DMS 273 (cell line): Measurements from ENCODE around the gene MYOZ3.

ENCODE experiments used
- DNase-seq: peaks from one replicate; lab custom pipeline; 2025; ENCODE audit not compliant: unreplicated experiment; lab: John Stamatoyannopoulos, UW

MYOZ3 gene, protein sequence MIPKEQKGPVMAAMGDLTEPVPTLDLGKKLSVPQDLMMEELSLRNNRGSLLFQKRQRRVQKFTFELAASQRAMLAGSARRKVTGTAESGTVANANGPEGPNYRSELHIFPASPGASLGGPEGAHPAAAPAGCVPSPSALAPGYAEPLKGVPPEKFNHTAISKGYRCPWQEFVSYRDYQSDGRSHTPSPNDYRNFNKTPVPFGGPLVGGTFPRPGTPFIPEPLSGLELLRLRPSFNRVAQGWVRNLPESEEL

GRCh38 chr5:150661086-150661485 lies at the start of gene MYOZ3:
Gene MYOZ3 (plus strand): TSS chr5:150661251. CDS start chr5:150662942, 1,691 bp downstream.
- DNase-seq: no peak

DNA sequence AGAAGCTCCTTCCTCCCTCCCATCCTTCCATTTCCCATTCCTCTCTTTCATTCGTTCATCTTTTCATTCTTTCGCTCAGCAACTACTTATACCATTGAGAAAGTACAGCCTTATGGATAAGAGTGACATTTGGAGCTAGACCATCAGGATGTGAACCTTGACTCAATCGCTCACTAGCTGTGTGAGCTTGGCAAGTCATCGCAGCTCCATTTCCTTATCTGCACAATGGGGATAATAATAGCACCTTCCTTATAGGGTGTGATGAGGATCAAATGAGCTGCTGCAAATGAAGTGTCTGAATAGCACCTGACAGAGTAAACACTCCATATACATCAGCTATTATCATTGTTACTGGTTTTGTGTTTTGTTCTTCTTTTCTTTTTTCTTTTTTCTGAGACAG lies 48.6 kb upstream of the MYOZ3 start:
- no peak for DNase-seq

GRCh38 chr5:150612905-150613670 lies 48.0 kb upstream of the MYOZ3 start:
- no peak for DNase-seq

- DNase-seq: peak; percentile 51
Measured at GRCh38 chr5:150613991-150614660, 46.9 kb upstream of the MYOZ3 start.

DNA sequence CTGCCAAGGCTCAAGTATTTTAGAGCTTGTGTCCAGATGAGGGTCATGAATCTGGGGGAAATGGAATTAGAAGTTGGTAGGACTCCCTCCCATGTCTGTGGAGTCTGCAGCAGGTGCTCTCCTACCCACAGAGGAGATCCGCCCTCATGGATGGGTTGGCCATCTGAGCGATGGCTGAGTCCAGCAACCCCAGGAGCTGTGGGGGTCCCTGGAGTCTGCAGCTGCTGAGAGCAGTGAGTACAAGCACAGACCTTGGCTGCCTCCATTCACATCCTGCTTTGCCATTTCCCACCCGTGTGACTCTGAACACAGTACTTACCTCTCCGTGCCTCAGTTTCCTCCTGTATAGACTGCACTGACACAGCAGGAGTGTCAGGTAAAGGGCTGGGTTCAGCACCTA lies 46.4 kb upstream of the MYOZ3 start:
- no peak for DNase-seq

- peak; percentile 96 for DNase-seq
Measured at GRCh38 chr5:150615141-150615699, 45.8 kb upstream of the MYOZ3 start.

DNA sequence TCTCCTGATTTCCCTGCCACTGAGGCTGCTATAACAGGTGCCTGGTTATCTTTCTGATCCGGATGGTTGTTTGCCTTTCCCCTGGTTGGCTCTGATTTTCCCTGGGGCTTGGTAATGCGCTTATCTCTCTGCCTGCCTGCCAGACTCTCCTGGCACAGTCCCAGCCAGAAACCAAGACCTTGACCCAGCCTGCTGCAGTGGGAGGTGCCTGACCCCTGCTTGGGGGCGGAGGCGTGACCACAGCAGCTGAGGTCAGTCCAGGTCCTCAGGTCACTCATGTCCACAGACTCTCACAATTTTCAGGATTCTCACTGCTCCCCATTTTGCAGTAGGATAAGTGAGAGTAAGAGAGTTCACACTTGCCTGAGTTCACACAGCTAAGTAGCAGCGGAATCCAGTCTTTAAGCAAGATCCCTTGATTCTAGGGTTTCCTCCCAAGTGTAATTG lies 45.0 kb upstream of the MYOZ3 start:
- peak; percentile 92 for DNase-seq

DNA sequence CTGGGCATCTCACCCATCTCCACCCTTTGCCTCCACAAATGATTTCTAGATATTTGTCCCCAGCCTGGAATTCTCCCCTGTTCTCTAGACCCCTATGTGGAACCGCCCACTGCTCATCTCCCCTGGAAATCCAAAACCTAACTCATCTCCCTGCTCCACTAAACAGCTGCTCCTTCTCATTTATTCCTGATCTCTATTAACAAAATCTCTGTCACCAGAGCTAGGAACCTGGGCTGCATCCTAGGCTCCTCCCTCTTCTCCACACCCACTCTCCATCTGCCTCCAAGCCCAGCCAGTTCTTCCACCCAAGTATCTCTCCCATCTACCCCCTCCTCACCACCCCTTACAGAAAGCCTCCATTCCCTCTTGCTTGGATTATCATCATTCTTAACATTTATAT lies 44.5 kb upstream of the MYOZ3 start:
- DNase-seq: peak; percentile 92

DNA sequence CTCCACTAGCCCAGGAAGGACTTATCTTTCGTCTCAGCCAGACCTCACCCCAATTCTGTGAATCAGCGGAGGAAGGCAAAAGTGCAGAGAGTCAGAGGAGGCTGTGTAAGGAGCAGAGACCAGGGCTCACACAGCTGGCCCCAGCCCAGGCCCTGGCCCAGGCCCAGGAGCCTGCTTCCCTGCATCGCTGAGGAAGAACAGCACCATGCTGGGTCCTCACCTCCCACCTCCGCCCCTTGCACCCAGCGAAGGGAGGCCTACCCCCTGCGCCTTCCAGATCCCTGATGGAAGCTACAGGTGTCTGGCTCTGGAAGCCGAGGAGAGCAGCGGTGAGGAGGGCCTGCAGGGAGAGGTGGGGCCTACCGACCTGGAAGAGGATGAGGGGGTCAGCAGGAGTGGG lies 42.9 kb upstream of the MYOZ3 start:
- peak; percentile 70 for DNase-seq

- peak; percentile 84 for DNase-seq
Measured at GRCh38 chr5:150618588-150619281, 42.3 kb upstream of the MYOZ3 start.

DNA sequence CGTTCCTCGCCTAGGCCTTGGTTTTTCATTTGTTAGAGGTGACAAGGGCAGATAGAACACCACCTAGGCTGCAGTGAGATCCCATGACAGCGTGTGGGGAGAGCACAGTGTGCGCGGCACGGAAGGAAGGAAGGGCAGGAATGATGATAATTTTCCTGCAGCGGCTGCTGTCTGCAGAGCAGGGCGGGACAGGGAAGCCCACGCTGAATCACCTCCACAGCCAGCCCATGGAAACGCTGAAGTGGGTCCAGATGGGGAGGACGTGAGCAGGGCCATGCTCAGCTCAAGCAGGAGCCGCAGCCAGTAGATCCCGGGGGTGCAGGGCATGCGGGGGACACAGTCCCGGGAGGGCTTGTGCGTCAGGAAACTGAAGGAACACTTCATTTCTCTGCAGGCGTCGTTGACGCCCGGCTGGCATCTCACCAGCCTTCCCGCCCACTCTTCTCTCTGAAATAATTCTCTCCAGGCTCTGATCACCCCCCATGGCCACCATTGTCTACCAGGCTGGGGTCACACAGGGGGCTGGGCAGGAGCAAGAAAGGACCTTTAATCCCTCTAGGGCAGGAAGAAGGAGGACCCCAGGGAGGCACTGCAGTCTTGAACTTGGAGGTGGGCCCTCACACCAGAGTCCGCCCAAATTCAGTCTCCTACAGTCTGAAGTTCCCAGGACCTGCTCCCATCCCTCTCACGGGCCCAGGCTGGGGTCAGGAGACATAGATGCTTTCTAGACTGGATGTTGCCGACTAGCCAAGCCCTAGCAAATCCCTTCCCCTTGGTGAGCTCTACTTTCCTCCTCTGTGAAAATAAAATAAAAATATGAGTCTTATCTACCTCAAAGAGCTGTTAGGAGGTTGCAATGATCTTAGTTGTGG lies 41.5 kb upstream of the MYOZ3 start:
- DNase-seq: peak; percentile 37

DNA sequence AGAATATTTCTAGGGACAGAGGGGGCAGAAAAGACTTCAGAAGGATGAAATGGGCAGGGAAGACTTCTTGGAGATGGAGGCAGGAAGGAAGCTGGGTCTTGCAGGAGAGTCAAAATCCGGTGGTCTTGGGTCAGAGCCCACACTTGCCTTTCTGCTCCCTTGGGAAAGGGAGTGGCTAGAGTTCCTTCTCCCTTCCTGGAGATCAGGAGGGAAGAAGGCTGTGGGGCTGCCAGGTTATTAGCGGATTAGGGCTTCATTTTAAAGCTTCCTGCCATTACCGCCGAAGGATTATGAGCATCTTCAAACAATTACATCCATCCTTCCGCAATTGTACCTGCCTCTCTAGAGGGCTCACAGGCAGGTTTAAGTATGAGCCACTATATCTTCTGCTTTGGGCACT lies 39.8 kb upstream of the MYOZ3 start:
- DNase-seq: no peak

GRCh38 chr5:150622157-150622556 lies 38.9 kb upstream of the MYOZ3 start:
- DNase-seq: peak; percentile 62

GRCh38 chr5:150623152-150623877 lies 37.7 kb upstream of the MYOZ3 start:
- DNase-seq: no peak

DNA sequence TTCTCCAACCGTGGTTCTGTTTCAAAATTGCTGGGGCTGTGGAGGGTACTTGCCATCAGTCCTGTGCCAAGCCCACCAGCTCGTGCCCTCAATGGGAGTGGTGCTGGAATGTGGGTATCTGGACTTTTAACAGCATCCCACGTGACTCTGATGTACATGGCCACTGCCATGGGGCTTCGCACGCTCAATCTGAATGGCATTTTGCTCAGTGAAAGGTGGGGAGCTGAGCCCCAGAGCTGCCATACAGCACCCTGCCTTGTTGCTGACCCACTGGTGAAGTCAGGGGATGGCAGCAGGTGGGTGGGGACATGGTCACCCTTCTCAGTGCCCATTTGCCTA lies 37.2 kb upstream of the MYOZ3 start:
- DNase-seq: no peak

GRCh38 chr5:150624334-150625163 lies 36.5 kb upstream of the MYOZ3 start:
- DNase-seq: peak; percentile 64

GRCh38 chr5:150625164-150625535 lies 35.9 kb upstream of the MYOZ3 start:
- no peak for DNase-seq

DNA sequence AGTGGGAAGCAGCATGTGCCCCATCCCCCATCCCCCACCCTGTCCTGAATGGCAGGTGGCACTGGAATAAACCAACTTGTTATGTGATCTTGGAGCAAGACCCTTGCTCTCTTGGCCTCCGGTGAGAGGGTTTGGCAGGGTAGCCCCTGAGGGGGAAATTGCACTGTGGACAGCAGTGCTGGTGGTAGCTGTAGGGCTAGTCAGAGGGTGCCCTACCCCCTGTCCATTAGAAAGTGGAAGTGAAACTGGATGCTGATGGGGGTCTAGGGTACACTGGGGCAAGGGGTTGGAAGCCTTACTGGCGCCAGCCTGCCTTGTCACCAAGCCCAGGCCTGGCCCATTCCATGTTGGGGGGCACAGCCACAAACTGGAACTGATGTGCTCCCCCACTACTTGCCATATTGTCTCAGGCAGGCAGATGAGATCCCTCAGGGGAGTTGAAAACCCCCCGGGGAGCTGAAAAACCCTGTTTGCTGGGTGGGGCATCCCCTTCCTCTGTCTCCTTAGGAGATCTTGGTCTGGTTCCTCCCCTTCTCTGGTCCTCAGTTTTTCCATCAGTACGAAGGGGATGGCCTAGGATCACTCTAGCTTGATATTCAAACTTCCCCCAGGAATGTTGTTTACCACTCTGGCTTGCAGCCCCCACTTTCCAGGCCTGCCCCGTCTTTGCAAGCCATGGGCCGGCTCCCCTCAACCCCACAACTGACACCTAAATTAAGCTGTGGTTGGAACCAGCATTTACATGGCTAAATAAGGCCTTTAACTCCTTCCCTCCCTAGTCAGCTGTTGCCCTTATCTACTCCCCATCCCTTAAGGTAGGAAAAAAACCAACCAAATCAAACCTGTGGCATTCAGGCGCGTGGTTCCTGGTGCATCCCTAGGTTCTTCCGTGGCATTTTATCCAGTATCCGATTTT lies 35.0 kb upstream of the MYOZ3 start:
- DNase-seq: no peak
